Muscle of leg (tissue), 11 donors: ENCODE measurements around the gene ATXN7L1. TPM values are rescaled to one million over a fixed set of nuclear protein-coding genes. Genes with fewer than 3 reads are reported as not detected.

Experiments used
- DNase-seq: peaks from one replicate; pipeline ENCODE4 v3.0.0; 2013
- H3K27ac ChIP-seq: one replicate; pipeline ENCODE4 v1.5.1; 2013; ENCODE audit warnings: mild to moderate bottlenecking, low read length, control low read depth
- H3K27me3 ChIP-seq: one replicate; pipeline ENCODE4 v1.6.1; 2013; ENCODE audit warnings: low read length; ENCODE audit not compliant: control insufficient read depth, insufficient read depth
- H3K36me3 ChIP-seq: one replicate; pipeline ENCODE4 v1.6.1; 2013; ENCODE audit warnings: low read length; ENCODE audit not compliant: control insufficient read depth, insufficient read depth
- H3K4me1 ChIP-seq: one replicate; pipeline ENCODE4 v1.6.1; 2013; ENCODE audit warnings: low read length; ENCODE audit not compliant: control insufficient read depth, insufficient read depth
- H3K4me3 ChIP-seq: one replicate; pipeline ENCODE4 v1.5.1; 2013; ENCODE audit warnings: low read length, control low read depth
- H3K9me3 ChIP-seq: replicated peaks from 2 replicates; pipeline ENCODE4 v1.6.1; 2013; ENCODE audit warnings: low read depth, low read length; ENCODE audit not compliant: control insufficient read depth
- WGBS: methylation state at CpG from one replicate; pipeline ENCODE4 v1.1.5; 2013; ENCODE audit warnings: missing lambda C conversion rate; ENCODE audit not compliant: insufficient coverage; 5-methylcytosine and 5-hydroxymethylcytosine counted together
- polyA plus RNA-seq, 8 donors: library from polyadenylated mRNA; unstranded; fragments of 120-200 nt; gene quantifications; one replicate each; pipeline versions ENCODE4 v1.2.1 to v1.2.3, GENCODE V29; 2013; ENCODE audit warnings: inconsistent platforms in 1 of 8, low replicate concordance in 1 of 8; ENCODE audit not compliant: insufficient read length in 8 of 8, insufficient read depth in 1 of 8
- total RNA-seq: library from RNA; stranded (reverse); fragments of 120-200 nt; gene quantifications from one replicate; pipeline ENCODE4 v1.2.4, GENCODE V29; 2013

ATXN7L1 gene
- total and polyA plus RNA-seq, 9 donors, result 4.7 to 7.2 (median 6.2) TPM

GRCh38 chr7:105577251-105577650 lies 299.1 kb downstream of the ATXN7L1 start:
- Histone ChIP-seq H3K4me1 (peaks cover 6% of the 10 kb centered on the region), H3K27me3 (peaks cover 2% of the 10 kb centered on the region), H3K36me3 (no peaks in the 10 kb centered on the region), H3K9me3 (no peaks in the 10 kb centered on the region), H3K27ac (no peak overlapping the region), H3K4me3 (no peak overlapping the region)
- peak; percentile 63 for DNase-seq
- WGBS, result 50% methylated on average over 1 of the region's 1 CpG

GRCh38 chr7:105571891-105572290 lies 304.5 kb downstream of the ATXN7L1 start:
- Histone ChIP-seq H3K27ac (no peak overlapping the region), H3K9me3 (no peaks in the 10 kb centered on the region), H3K36me3 (peaks cover 9% of the 10 kb centered on the region), H3K27me3 (no peaks in the 10 kb centered on the region), H3K4me3 (no peak overlapping the region), H3K4me1 (no peaks in the 10 kb centered on the region)
- no peak for DNase-seq
- WGBS, result no CpG with 5 or more reads among the region's 2 CpGs

- H3K9me3 ChIP-seq, result no peaks in the 10 kb centered on the region
- H3K27ac ChIP-seq, result no peak overlapping the region
- no peaks in the 10 kb centered on the region for H3K27me3 ChIP-seq
- no peak for DNase-seq
- WGBS, result 86% methylated on average over 1 of the region's 3 CpGs
- no peak overlapping the region for H3K4me3 ChIP-seq
- no peaks in the 10 kb centered on the region for H3K4me1 ChIP-seq
- peaks cover 37% of the 10 kb centered on the region for H3K36me3 ChIP-seq
Observed at GRCh38 chr7:105567821-105568220, 308.6 kb downstream of the ATXN7L1 start.

GRCh38 chr7:105567024-105567423 lies 309.4 kb downstream of the ATXN7L1 start:
- H3K4me3 ChIP-seq, result no peak overlapping the region
- no peak overlapping the region for H3K27ac ChIP-seq
- no peak for DNase-seq
- H3K4me1 ChIP-seq, result no peaks in the 10 kb centered on the region
- H3K9me3 ChIP-seq, result no peaks in the 10 kb centered on the region
- H3K36me3 ChIP-seq, result peaks cover 41% of the 10 kb centered on the region
- 80% methylated on average over 2 of the region's 2 CpGs for WGBS
- H3K27me3 ChIP-seq, result no peaks in the 10 kb centered on the region

- peaks cover 50% of the 10 kb centered on the region for H3K36me3 ChIP-seq
- no peaks in the 10 kb centered on the region for H3K27me3 ChIP-seq
- H3K4me1 ChIP-seq, result no peaks in the 10 kb centered on the region
- WGBS, result 95% methylated on average over 4 of the region's 4 CpGs
- no peak overlapping the region for H3K27ac ChIP-seq
- H3K4me3 ChIP-seq, result no peak overlapping the region
- DNase-seq, result no peak
- no peaks in the 10 kb centered on the region for H3K9me3 ChIP-seq
Observed at GRCh38 chr7:105565190-105565589, 311.2 kb downstream of the ATXN7L1 start.

- 67% methylated on average over 1 of the region's 1 CpG for WGBS
- Histone ChIP-seq H3K36me3 (peaks cover 46% of the 10 kb centered on the region), H3K9me3 (no peaks in the 10 kb centered on the region), H3K27me3 (no peaks in the 10 kb centered on the region), H3K4me1 (no peaks in the 10 kb centered on the region), H3K27ac (no peak overlapping the region), H3K4me3 (no peak overlapping the region)
- DNase-seq, result no peak
Observed at GRCh38 chr7:105559926-105560325, 316.5 kb downstream of the ATXN7L1 start.

Other genes with a start within 250 kb of the ATXN7L1 start
- gene CDHR3, start 86.7 kb upstream of the ATXN7L1 start, total RNA-seq, result 10.1 TPM
- 10 to 100 TPM in 3 of 8 donors, 1 to 10 TPM in 5; 6.4 to 22.5 (median 8.6) TPM for gene CDHR3, start 86.7 kb upstream of the ATXN7L1 start, polyA plus RNA-seq
- 31.3 TPM for gene SYPL1, start 235.7 kb upstream of the ATXN7L1 start, total RNA-seq
- 10 to 100 TPM; 55.5 to 69.3 (median 60.9) TPM for gene SYPL1, start 235.7 kb upstream of the ATXN7L1 start, polyA plus RNA-seq